ENCODE results near the gene TOMM20. TPM values are rescaled to one million over a fixed set of nuclear protein-coding genes. Genes with fewer than 3 reads are reported as not detected.

The TOMM20 gene
- total and polyA plus RNA-seq, 9 of the 15 experiments (the other 6 are each of a cell fraction or from before 2014, with no cell fraction given) = 70.6 to 334 (median 159) TPM

- Histone ChIP-seq H3K9ac (ENCODE audit: insufficient read depth in 1 of 2, low read depth in 2 of 2, low read length in 2 of 2) (no peak overlapping the region), H3K4me1 (replicated peaks in 1 of 2; ENCODE audit: control insufficient read depth in 2 of 2, insufficient read depth in 2 of 2, low read length in 2 of 2) (peaks cover 3% of the 10 kb centered on the region in 2 experiments; a peak in 4 of 5 replicates), H2AFZ (ENCODE audit: low read depth, low read length) (no peak overlapping the region), H3K9me1 (ENCODE audit: control insufficient read depth, insufficient read depth, low read length) (no peaks in the 10 kb centered on the region), H3K36me3 (ENCODE audit: control insufficient read depth, insufficient read depth, low read length) (peaks cover 62% of the 10 kb centered on the region), H3K4me3 (no peak overlapping the region), H3K9me3 (replicated peaks; ENCODE audit: control insufficient read depth, insufficient read depth, low read depth, low read length) (no peaks in the 10 kb centered on the region), H3K79me2 (ENCODE audit: control insufficient read depth, insufficient read depth, low read length) (peaks cover 21% of the 10 kb centered on the region), H3K27ac (ENCODE audit: extremely low read depth, low read depth, low read length) (no peak overlapping the region), H4K20me1 (replicated peaks; ENCODE audit: control insufficient read depth, insufficient read depth, low read length) (peaks cover 4% of the 10 kb centered on the region; the same call in 1 of the 2 replicates), H3K4me2 (ENCODE audit: insufficient read depth, low read length) (no peak overlapping the region), H3K27me3 (ENCODE audit: control insufficient read depth in 2 of 2, insufficient read depth in 2 of 2, low read length in 2 of 2) (no peaks in the 10 kb centered on the region)
- in situ Hi-C loops (cut with MboI) = no loop called here
- ATAC-seq (no peak), DNase-seq (ENCODE audit: extremely low read depth in 1 of 4, low spot score in 3 of 4) (no peak), FAIRE-seq (no peak)
- ChIA-PET POLR2A (interaction anchor here (1.2 to 2.8 kb wide), 3 partner anchors 9 to 24 kb away, joined by 3 to 13 read pairs (median 5); no protein-coding TSS in a partner anchor), CTCF (ENCODE audit: low intra/inter-chr PET ratio) (no interaction called here)
- intact Hi-C loops (cut with micrococcal nuclease) = no loop called here
- BruUV-seq (replicated peaks) = no TSS peak
- WGBS (ENCODE audit: insufficient coverage, low coverage, missing lambda C conversion rate) = 51% methylated on average over 6 of the region's 6 CpGs
- TF ChIP-seq SIRT6 (IDR thresholded peaks at IDR 0.05; ENCODE audit: low read depth, low read length) = no peak
- TF ChIP-seq ZNF431 (CRISPR knock-in tag; IDR thresholded peaks at IDR 0.05) = no peak
- TF ChIP-seq ZFPM2 (CRISPR knock-in tag; IDR thresholded peaks at IDR 0.05) = no peak
- TF ChIP-seq RCOR1 (IDR thresholded peaks at IDR 0.05; ENCODE audit: borderline replicate concordance in 1 of 2, low read depth in 2 of 2, low read length in 2 of 2) = no peak
- TF ChIP-seq HCFC1 (IDR thresholded peaks at IDR 0.05; ENCODE audit: low read depth, low read length) = no peak
- no peak for TF ChIP-seq HNRNPLL (IDR thresholded peaks at IDR 0.05; ENCODE audit: low read depth, low read length, poor library complexity, severe bottlenecking)
Observed at GRCh38 chr1:235131961-235132360, 3.3 kb upstream of the TOMM20 start.
